ENCODE results near the gene BLACAT1. TPM values are rescaled to one million over a fixed set of nuclear protein-coding genes. Genes with fewer than 3 reads are reported as not detected.

BLACAT1 gene
- total and polyA plus RNA-seq, 2 of the 4 experiments (the other 2 are of a cell fraction): under 0.01 to 0.05 TPM

GRCh38 chr1:205497351-205497750 is 41.5 kb upstream of the BLACAT1 start:
- no peak overlapping the region for H3K14ac ChIP-seq (replicated peaks; ENCODE audit: low read depth, low read length)
- no peaks in the 10 kb centered on the region for H3K9me3 ChIP-seq (ENCODE audit: control insufficient read depth, insufficient read depth, low read length)
- no peaks in the 10 kb centered on the region for H3K9me1 ChIP-seq (ENCODE audit: insufficient read depth, low read length)
- no peaks in the 10 kb centered on the region; the same call in 1 of the 2 replicates for H4K20me1 ChIP-seq (ENCODE audit: insufficient read depth, low read length)
- no peak overlapping the region for H3K56ac ChIP-seq (ENCODE audit: extremely low read depth, insufficient read depth, low read length)
- dilution Hi-C loops (cut with HindIII; ENCODE audit: low sequenced_read_pairs, unreplicated experiment) (no loop called here), in situ Hi-C loops (cut with MboI; ENCODE audit: low sequenced_read_pairs) (no loop called here), intact Hi-C loops (cut with micrococcal nuclease) (no loop called here)
- H3K27me3 ChIP-seq (ENCODE audit: control insufficient read depth, insufficient read depth, low read length): peaks cover 51% of the 10 kb centered on the region
- H3K79me1 ChIP-seq (ENCODE audit: low read depth in 1 of 2, low read length in 2 of 2): no peaks in the 10 kb centered on the region
- no peak overlapping the region for H2AFZ ChIP-seq (replicated peaks; ENCODE audit: low read length, poor library complexity)
- no peak overlapping the region for H3K9ac ChIP-seq (ENCODE audit: low read depth, low read length)
- H3K36me3 ChIP-seq (ENCODE audit: control insufficient read depth, insufficient read depth, low read length): no peaks in the 10 kb centered on the region
- no peak overlapping the region for H2BK20ac ChIP-seq (ENCODE audit: low read depth, low read length)
- DNase-seq: no peak
- H3K4me2 ChIP-seq (ENCODE audit: low read depth, low read length): no peak overlapping the region
- H2AK5ac ChIP-seq (ENCODE audit: low read depth, low read length): no peak overlapping the region
- no peak overlapping the region for H4K5ac ChIP-seq (ENCODE audit: low read depth, low read length)
- no peak overlapping the region for H3K23ac ChIP-seq (ENCODE audit: low read depth, low read length)
- H2BK120ac ChIP-seq (ENCODE audit: low read depth, low read length): no peak overlapping the region
- no peak overlapping the region for H3K4me3 ChIP-seq (ENCODE audit: insufficient read depth, low read depth, low read length)
- no peak overlapping the region for H3K27ac ChIP-seq (ENCODE audit: insufficient read depth, low read length)
- H3K4ac ChIP-seq (ENCODE audit: low read depth, low read length): no peak overlapping the region
- ATAC-seq (ENCODE audit: low read depth): no peak
- H2BK5ac ChIP-seq (ENCODE audit: low read depth, low read length, poor library complexity, severe bottlenecking): no peak overlapping the region
- BruUV-seq (replicated peaks): no TSS peak
- no peak overlapping the region for H2AK9ac ChIP-seq (replicated peaks; ENCODE audit: low read depth, low read length, poor library complexity)
- TF ChIP-seq CTCF (conservative IDR thresholded peaks at IDR 0.05; ENCODE audit: low read depth, low read length): no peak
- no peak for TF ChIP-seq SMC3 (IDR thresholded peaks at IDR 0.05; ENCODE audit: low read depth, low read length)
- TF ChIP-seq MAZ (IDR thresholded peaks at IDR 0.05; ENCODE audit: borderline replicate concordance, low read depth, low read length): no peak
- TF ChIP-seq USF2 (IDR thresholded peaks at IDR 0.05; ENCODE audit: low read depth, low read length): no peak
- no peak overlapping the region for H2BK15ac ChIP-seq (ENCODE audit: low read depth, low read length)
- ChIA-PET CTCF (interaction anchor here (2.2 kb wide), 1 partner anchor 10 kb away, joined by 7 read pairs; no protein-coding TSS in a partner anchor), POLR2A (ENCODE audit: unreplicated experiment) (no interaction called here)
- 33% methylated on average over 1 of the region's 7 CpGs; no CpG with 5 or more reads in 1 of the 2 experiments for WGBS, 2 experiments (ENCODE audit: extremely low coverage in 2 of 2, insufficient read length in 1 of 2)
- H3K4me1 ChIP-seq (ENCODE audit: control insufficient read depth, insufficient read depth, low read length): peaks cover 3% of the 10 kb centered on the region; the same call in 1 of the 2 replicates
- H3K18ac ChIP-seq (ENCODE audit: low read depth, low read length): no peak overlapping the region
- H4K91ac ChIP-seq (ENCODE audit: insufficient read depth, low read depth, low read length): no peak overlapping the region
- no peak overlapping the region for H4K8ac ChIP-seq (ENCODE audit: low read depth in 2 of 2, low read length in 2 of 2)

Data from IMR-90 (cell line).